ENCODE data around the gene TDRD3.
"Not testable (repeated sequence)": the region's sequence is repeated elsewhere in the genome, so short reads cannot be mapped to it uniquely, and the experiment has no call there.

The TDRD3 gene

DNA sequence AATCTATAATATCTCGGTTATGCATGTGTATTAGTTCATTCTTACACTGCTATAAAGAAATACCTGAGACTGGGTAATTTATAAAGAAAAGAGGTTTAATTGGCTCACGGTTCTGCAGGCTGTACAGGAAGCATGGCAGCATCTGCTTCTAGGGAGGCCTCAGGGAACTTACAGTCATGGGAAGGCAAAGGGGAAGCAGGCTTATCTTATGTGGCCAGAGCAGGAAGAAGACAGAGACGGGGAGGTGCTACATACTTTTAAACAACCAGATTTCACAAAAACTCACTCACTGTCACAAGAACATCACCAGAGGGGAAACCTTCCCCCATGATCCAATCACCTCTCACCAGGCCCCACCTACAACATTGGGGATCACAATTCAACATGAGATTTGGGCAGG is 17.7 kb upstream of the TDRD3 start:
- peaks cover 13% of the 10 kb centered on the region for H3K4me1 ChIP-seq (ENCODE audit: insufficient read depth, low read length)

DNA sequence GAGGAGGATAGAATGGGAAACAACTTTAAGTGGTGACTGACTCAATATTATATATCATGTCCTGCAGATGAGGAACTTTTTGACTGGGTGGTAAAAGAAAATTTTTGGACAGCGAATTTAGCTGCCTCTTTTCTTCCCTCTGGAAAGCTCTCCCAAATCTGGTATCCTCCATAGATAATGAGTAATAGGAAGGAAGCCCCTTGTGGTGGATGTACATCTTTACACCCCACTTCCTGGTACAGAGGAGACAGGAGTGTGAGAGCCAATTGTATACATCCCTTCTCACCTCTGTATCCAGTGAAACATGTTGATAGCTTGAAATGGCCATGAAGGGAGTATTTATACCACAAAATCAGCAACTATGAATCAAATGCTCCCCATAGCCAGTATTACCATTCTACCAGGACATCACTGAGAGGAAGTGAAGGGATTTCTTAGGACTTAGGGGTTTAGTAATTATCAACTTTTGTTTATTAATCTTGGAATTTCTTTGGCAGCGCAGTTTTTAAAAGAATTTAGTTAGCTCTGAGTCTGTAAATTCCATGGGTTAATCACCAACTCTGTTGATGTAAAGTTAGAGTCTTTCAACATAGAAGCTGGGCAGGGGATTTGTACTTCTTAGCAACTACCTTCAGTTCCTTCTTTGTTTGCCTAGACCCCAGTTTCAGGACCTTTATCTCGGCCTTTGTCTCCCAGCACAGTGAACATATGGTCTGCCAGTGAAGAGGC is 17.0 kb upstream of the TDRD3 start:
- Histone ChIP-seq H3K9me3 (ENCODE audit: low read length) (no peaks in the 10 kb centered on the region), H3K27me3 (ENCODE audit: insufficient read depth, low read length) (no peaks in the 10 kb centered on the region), H3K36me3 (ENCODE audit: insufficient read depth, low read length) (no peaks in the 10 kb centered on the region), H2AFZ (ENCODE audit: low read depth, low read length) (peak overlapping the region; percentile 59), H3K4me1 (ENCODE audit: insufficient read depth, low read length) (peaks cover 13% of the 10 kb centered on the region), H3K4me3 (ENCODE audit: low read length) (no peak overlapping the region)

More for the DNA sequence above, 17.7 kb upstream of the TDRD3 start:
- not testable (repeated sequence) for H3K4me3 ChIP-seq (ENCODE audit: low read length); H2AFZ ChIP-seq (ENCODE audit: low read depth, low read length); H3K27me3 ChIP-seq (ENCODE audit: insufficient read depth, low read length); H3K9me3 ChIP-seq (ENCODE audit: low read length); H3K36me3 ChIP-seq (ENCODE audit: insufficient read depth, low read length)

GRCh38 chr13:60384911-60385310 is 12.1 kb upstream of the TDRD3 start:
- Histone ChIP-seq H2AFZ (ENCODE audit: low read depth, low read length) (no peak overlapping the region), H3K36me3 (ENCODE audit: insufficient read depth, low read length) (no peaks in the 10 kb centered on the region), H3K4me1 (ENCODE audit: insufficient read depth, low read length) (peaks cover 12% of the 10 kb centered on the region), H3K27me3 (ENCODE audit: insufficient read depth, low read length) (peaks cover 2% of the 10 kb centered on the region), H3K4me3 (ENCODE audit: low read length) (no peak overlapping the region), H3K9me3 (ENCODE audit: low read length) (no peaks in the 10 kb centered on the region)

- Histone ChIP-seq H3K27me3 (ENCODE audit: insufficient read depth, low read length) (peaks cover 2% of the 10 kb centered on the region), H2AFZ (ENCODE audit: low read depth, low read length) (no peak overlapping the region), H3K9me3 (ENCODE audit: low read length) (no peaks in the 10 kb centered on the region), H3K36me3 (ENCODE audit: insufficient read depth, low read length) (no peaks in the 10 kb centered on the region), H3K4me1 (ENCODE audit: insufficient read depth, low read length) (no peaks in the 10 kb centered on the region), H3K4me3 (ENCODE audit: low read length) (no peak overlapping the region)
Measured at GRCh38 chr13:60386250-60386649, 10.8 kb upstream of the TDRD3 start.

- Histone ChIP-seq H3K27me3 (ENCODE audit: insufficient read depth, low read length) (peaks cover 2% of the 10 kb centered on the region), H3K36me3 (ENCODE audit: insufficient read depth, low read length) (no peaks in the 10 kb centered on the region), H3K4me3 (ENCODE audit: low read length) (no peak overlapping the region), H3K9me3 (ENCODE audit: low read length) (no peaks in the 10 kb centered on the region), H3K4me1 (ENCODE audit: insufficient read depth, low read length) (no peaks in the 10 kb centered on the region), H2AFZ (ENCODE audit: low read depth, low read length) (no peak overlapping the region)
Measured at GRCh38 chr13:60392131-60392530, 4.9 kb upstream of the TDRD3 start.

- Histone ChIP-seq H3K27me3 (ENCODE audit: insufficient read depth, low read length) (no peaks in the 10 kb centered on the region), H3K4me1 (ENCODE audit: insufficient read depth, low read length) (peaks cover 13% of the 10 kb centered on the region), H3K9me3 (ENCODE audit: low read length) (no peaks in the 10 kb centered on the region), H2AFZ (ENCODE audit: low read depth, low read length) (peak overlapping the region; percentile 93), H3K36me3 (ENCODE audit: insufficient read depth, low read length) (no peaks in the 10 kb centered on the region), H3K4me3 (ENCODE audit: low read length) (peak overlapping the region; percentile 76)
Measured at GRCh38 chr13:60395971-60396782, 843 bp upstream of the TDRD3 start.

DNA sequence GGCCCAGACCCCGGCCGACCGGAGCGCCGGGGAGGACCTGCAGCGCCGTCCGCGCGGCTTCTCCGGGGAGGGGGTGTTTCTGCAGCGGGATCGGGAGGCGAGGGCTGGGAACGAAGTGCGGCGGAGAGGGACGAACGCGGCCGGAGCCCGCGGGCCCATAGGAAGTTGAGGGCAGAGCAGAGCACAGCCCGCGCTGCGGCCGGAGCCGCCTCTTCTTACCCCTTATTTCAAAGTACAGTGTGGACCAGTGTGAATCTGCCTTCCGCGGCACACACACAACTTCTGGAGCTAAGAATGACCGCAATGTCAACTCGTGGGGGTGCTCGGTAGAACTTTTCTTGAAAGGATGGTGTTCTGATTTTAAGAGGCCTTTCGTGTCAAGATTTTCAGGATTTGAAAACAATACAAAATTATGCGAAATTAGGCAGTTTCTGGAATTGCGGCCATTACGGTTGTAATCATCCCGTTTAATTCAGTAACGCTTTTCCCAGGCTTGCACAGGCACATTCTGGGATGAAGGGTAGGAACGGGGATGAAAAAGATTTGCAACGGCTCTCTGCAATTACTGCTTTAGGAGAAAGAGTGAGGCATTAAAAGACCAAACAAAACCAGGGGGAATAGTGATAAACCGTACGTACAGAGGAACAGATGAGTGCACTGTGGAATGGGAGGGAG is 821 bp downstream of the TDRD3 start:
- H3K4me1 ChIP-seq (ENCODE audit: insufficient read depth, low read length) = peaks cover 13% of the 10 kb centered on the region
- no peaks in the 10 kb centered on the region for H3K27me3 ChIP-seq (ENCODE audit: insufficient read depth, low read length)
- H2AFZ ChIP-seq (ENCODE audit: low read depth, low read length) = peak overlapping the region; percentile 72
- peak overlapping the region; percentile 76 for H3K4me3 ChIP-seq (ENCODE audit: low read length)
- no peaks in the 10 kb centered on the region for H3K9me3 ChIP-seq (ENCODE audit: low read length)
- H3K36me3 ChIP-seq (ENCODE audit: insufficient read depth, low read length) = no peaks in the 10 kb centered on the region

DNA sequence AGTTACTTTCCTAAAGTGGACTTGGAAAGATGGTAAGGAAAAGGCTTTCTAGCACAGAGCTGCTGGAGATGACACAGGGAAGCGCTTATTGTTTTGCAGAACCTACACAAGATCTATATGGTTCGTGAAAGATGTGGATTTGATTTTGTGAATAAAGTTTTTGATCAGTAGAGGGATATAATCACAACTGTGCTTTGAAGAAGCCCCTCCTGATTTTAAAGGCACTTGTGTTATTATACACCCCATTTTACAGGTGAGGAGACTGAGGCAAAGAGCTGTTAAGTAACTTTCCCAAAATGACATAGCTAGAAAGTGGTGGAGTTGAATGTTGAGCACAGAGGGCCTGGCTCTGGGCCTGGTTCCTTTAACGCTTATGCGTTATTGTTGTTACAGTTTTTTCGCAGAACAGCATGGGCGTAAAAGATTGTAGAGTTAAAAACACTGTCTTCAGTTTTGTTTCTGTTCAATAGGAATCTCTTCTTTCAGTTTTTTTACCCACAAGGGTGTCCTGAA is 1.4 kb downstream of the TDRD3 start:
- peak overlapping the region; percentile 72 for H2AFZ ChIP-seq (ENCODE audit: low read depth, low read length)
- peak overlapping the region; percentile 76 for H3K4me3 ChIP-seq (ENCODE audit: low read length)
- no peaks in the 10 kb centered on the region for H3K36me3 ChIP-seq (ENCODE audit: insufficient read depth, low read length)
- H3K4me1 ChIP-seq (ENCODE audit: insufficient read depth, low read length) = peaks cover 13% of the 10 kb centered on the region
- H3K27me3 ChIP-seq (ENCODE audit: insufficient read depth, low read length) = no peaks in the 10 kb centered on the region
- no peaks in the 10 kb centered on the region for H3K9me3 ChIP-seq (ENCODE audit: low read length)

DNA sequence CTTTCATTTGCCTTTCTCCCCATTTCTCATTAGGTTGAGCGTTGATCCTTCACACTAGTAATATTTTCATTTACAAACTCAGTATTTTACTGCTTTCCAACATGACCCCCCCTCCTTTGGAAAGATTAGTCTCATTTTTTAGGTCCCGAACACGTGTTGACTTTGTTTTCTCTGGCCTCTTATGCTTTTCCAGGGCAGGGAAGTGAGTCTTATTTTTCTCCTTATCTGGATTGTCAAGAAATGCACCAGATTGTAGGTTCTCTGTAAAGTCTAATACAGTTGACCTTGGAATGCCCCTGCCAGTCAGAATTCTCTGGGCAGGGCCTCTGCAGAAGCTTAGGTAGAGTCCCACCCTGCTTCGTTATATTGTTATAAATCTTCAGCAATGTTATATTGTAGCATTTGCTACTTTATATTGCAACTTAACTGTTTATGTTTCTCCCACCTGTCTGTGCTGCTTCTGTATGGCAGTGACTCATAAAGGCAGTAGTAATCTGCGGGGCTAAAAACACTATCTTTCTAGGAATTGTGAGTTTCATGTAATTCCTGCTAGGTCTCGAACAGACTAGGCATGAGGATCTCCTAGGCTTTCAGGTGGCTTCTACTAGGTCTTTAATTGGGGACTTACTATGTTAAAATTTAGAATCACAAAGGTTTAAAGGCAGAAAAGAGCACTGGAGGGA is 2.0 kb downstream of the TDRD3 start:
- H3K27me3 ChIP-seq (ENCODE audit: insufficient read depth, low read length) = no peaks in the 10 kb centered on the region
- H3K36me3 ChIP-seq (ENCODE audit: insufficient read depth, low read length) = no peaks in the 10 kb centered on the region
- no peaks in the 10 kb centered on the region for H3K9me3 ChIP-seq (ENCODE audit: low read length)
- H3K4me1 ChIP-seq (ENCODE audit: insufficient read depth, low read length) = peaks cover 13% of the 10 kb centered on the region
- peak overlapping the region; percentile 76 for H3K4me3 ChIP-seq (ENCODE audit: low read length)
- H2AFZ ChIP-seq (ENCODE audit: low read depth, low read length) = no peak overlapping the region

DNA sequence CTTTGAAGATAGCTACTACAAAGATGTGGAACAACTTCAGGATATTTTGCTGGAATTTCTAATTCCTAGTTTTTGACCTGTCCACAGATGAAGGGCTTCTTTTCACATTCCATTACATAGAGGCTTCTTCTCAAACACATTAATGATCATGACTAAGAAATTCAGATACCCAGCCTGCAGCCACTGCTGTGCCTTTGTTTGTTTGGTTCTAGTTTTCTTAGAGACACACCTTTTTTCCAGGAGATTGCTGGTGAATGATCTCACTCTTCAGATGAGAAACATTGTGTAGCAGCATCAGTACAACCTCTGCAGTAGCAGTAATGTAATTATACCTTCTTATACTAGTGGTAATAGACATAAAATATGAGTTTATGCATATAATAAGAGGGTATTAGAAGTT is 5.0 kb downstream of the TDRD3 start:
- Histone ChIP-seq H3K9me3 (ENCODE audit: low read length) (no peaks in the 10 kb centered on the region), H3K4me1 (ENCODE audit: insufficient read depth, low read length) (peaks cover 13% of the 10 kb centered on the region), H3K4me3 (ENCODE audit: low read length) (no peak overlapping the region), H3K27me3 (ENCODE audit: insufficient read depth, low read length) (no peaks in the 10 kb centered on the region), H2AFZ (ENCODE audit: low read depth, low read length) (no peak overlapping the region), H3K36me3 (ENCODE audit: insufficient read depth, low read length) (no peaks in the 10 kb centered on the region)

- Histone ChIP-seq H3K27me3 (ENCODE audit: insufficient read depth, low read length) (no peaks in the 10 kb centered on the region), H3K4me1 (ENCODE audit: insufficient read depth, low read length) (peaks cover 4% of the 10 kb centered on the region), H2AFZ (ENCODE audit: low read depth, low read length) (no peak overlapping the region), H3K36me3 (ENCODE audit: insufficient read depth, low read length) (peaks cover 2% of the 10 kb centered on the region), H3K4me3 (ENCODE audit: low read length) (no peak overlapping the region), H3K9me3 (ENCODE audit: low read length) (peaks cover 8% of the 10 kb centered on the region)
Measured at GRCh38 chr13:60407095-60407494, 10.1 kb downstream of the TDRD3 start.

DNA sequence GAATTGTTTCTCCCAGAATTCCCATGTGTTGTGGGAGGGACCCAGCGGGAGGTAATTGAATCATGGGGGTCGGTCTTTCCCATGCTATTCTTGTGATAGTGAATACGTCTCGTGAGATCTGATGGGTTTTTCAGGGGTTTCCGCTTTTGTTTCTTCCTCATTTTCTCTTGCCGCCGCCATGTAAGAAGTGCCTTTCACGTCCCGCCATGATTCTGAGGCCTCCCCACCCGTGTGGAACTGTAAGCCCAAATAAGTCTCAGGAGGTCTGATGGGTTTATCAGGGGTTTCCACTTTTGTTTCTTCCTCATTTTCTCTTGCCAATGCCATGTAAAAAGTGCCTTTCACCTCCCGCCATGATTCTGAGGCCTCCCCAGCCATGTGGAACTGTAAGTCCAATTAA is 10.8 kb downstream of the TDRD3 start:
- H3K9me3 ChIP-seq (ENCODE audit: low read length); H2AFZ ChIP-seq (ENCODE audit: low read depth, low read length); H3K4me1 ChIP-seq (ENCODE audit: insufficient read depth, low read length); H3K4me3 ChIP-seq (ENCODE audit: low read length); H3K27me3 ChIP-seq (ENCODE audit: insufficient read depth, low read length); H3K36me3 ChIP-seq (ENCODE audit: insufficient read depth, low read length): not testable (repeated sequence)

All from neuron (in vitro differentiated cells).